C4-2B (cell line): ENCODE measurements around the gene KCNQ5.

Experiments
- CTCF ChIP-seq: fragments of 450-650 bp; conservative IDR thresholded peaks from 2 replicates; pipeline ENCODE4 v1.5.1; 2017; ENCODE audit warnings: mild to moderate bottlenecking
- ZFX ChIP-seq: fragments of 450-650 bp; IDR thresholded peaks from 2 replicates; pipeline ENCODE4 v1.6.1; 2017

GRCh38 chr6:73109659-73110058 is 487.8 kb downstream of the KCNQ5 start:
- TF ChIP-seq CTCF = no peak
- TF ChIP-seq ZFX = no peak
